ENCODE measurements around the gene DZIP1. TPM values are rescaled to one million over a fixed set of nuclear protein-coding genes. Genes with fewer than 3 reads are reported as not detected.

Gene DZIP1
- total RNA-seq, 3 donors from 2014 or later: 1.3 to 23.6 (median 3.6) TPM

GRCh38 chr13:95650696-95651095 is 6.2 kb upstream of the DZIP1 start:
- no peak for ATAC-seq
- no peak for TF ChIP-seq CTCF (IDR thresholded peaks at IDR 0.05)

GRCh38 chr13:95647321-95647720 is 2.8 kb upstream of the DZIP1 start:
- H3K9me3 ChIP-seq: no peaks in the 10 kb centered on the region
- ATAC-seq (no peak), DNase-seq (no peak)
- TF ChIP-seq CTCF (IDR thresholded peaks at IDR 0.05): no peak
- H3K4me3 ChIP-seq: no peak overlapping the region
- H3K36me3 ChIP-seq (ENCODE audit: low read depth): no peaks in the 10 kb centered on the region
- intact Hi-C loops (cut with DNase I, micrococcal nuclease): no loop called here
- H3K4me1 ChIP-seq (ENCODE audit: low read depth): peaks cover 6% of the 10 kb centered on the region

More at GRCh38 chr13:95650696-95651095, 6.2 kb upstream of the DZIP1 start:
- no peaks in the 10 kb centered on the region for H3K36me3 ChIP-seq (ENCODE audit: low read depth)
- no peak overlapping the region for H3K4me3 ChIP-seq
- DNase-seq: no peak
- H3K4me1 ChIP-seq (ENCODE audit: low read depth): no peaks in the 10 kb centered on the region
- H3K9me3 ChIP-seq: no peaks in the 10 kb centered on the region
- intact Hi-C loops (cut with DNase I, micrococcal nuclease): no loop called here

GRCh38 chr13:95643936-95644598 is 439 bp downstream of the DZIP1 start:
- TF ChIP-seq CTCF (IDR thresholded peaks at IDR 0.05): no peak
- peak overlapping the region; percentile 19 for H3K4me3 ChIP-seq
- H3K4me1 ChIP-seq (ENCODE audit: low read depth): peaks cover 14% of the 10 kb centered on the region
- DNase-seq (peak in 1 of 3 donors; percentile 47), ATAC-seq (peak; percentile 29)
- H3K9me3 ChIP-seq: no peaks in the 10 kb centered on the region
- intact Hi-C loops (cut with DNase I, micrococcal nuclease): no loop called here
- H3K36me3 ChIP-seq (ENCODE audit: low read depth): no peaks in the 10 kb centered on the region

GRCh38 chr13:95643571-95643935 is 953 bp downstream of the DZIP1 start:
- TF ChIP-seq CTCF (IDR thresholded peaks at IDR 0.05): no peak
- no peak for ATAC-seq
- DNase-seq: no peak

GRCh38 chr13:95642999-95643398 is 1.5 kb downstream of the DZIP1 start:
- DNase-seq (no peak), ATAC-seq (no peak)
- no peak for TF ChIP-seq CTCF (IDR thresholded peaks at IDR 0.05)
- no peaks in the 10 kb centered on the region for H3K36me3 ChIP-seq (ENCODE audit: low read depth)
- H3K4me3 ChIP-seq: no peak overlapping the region
- no peaks in the 10 kb centered on the region for H3K9me3 ChIP-seq
- intact Hi-C loops (cut with DNase I, micrococcal nuclease): no loop called here
- peaks cover 14% of the 10 kb centered on the region for H3K4me1 ChIP-seq (ENCODE audit: low read depth)

More at GRCh38 chr13:95643571-95643935, 953 bp downstream of the DZIP1 start:
- H3K9me3 ChIP-seq: no peaks in the 10 kb centered on the region
- intact Hi-C loops (cut with DNase I, micrococcal nuclease): no loop called here
- no peaks in the 10 kb centered on the region for H3K36me3 ChIP-seq (ENCODE audit: low read depth)
- no peak overlapping the region for H3K4me3 ChIP-seq
- peaks cover 14% of the 10 kb centered on the region for H3K4me1 ChIP-seq (ENCODE audit: low read depth)

All from mucosa of descending colon (tissue), 3 donors.